HEK293T (cell line): ENCODE results near the gene SLC12A5.

Experiments used
- CTCF ChIA-PET: fragments of 350-600 bp; formaldehyde crosslinking; extraction: SDS; loops from one replicate; lab custom pipeline; 2021; ENCODE audit warnings: antibody characterized with exemption, inconsistent platforms; lab: Yijun Ruan, JAX
- POLR2A ChIA-PET: fragments of 350-600 bp; formaldehyde crosslinking; extraction: SDS; loops from one replicate; lab custom pipeline; 2020; ENCODE audit warnings: antibody characterized with exemption, inconsistent platforms; lab: Yijun Ruan, JAX
- DNase-seq: peaks from one replicate; pipeline ENCODE4 v3.0.0; 2012; ENCODE audit warnings: mixed read lengths; ENCODE audit errors: extremely low spot score
- ARNT ChIP-seq: fragments of 450-650 bp; IDR thresholded peaks from 2 replicates; pipeline ENCODE4 v1.6.1; 2017; ENCODE audit warnings: mild to moderate bottlenecking
- BHLHE40 ChIP-seq: fragments of 450-650 bp; IDR thresholded peaks from 2 replicates; pipeline ENCODE4 v1.6.1; 2016; ENCODE audit warnings: mild to moderate bottlenecking, moderate library complexity, borderline replicate concordance
- CTBP1 ChIP-seq: fragments of 450-650 bp; IDR thresholded peaks from 2 replicates; pipeline ENCODE4 v1.6.1; 2016; ENCODE audit warnings: borderline replicate concordance
- ELF4 ChIP-seq: fragments of 450-650 bp; IDR thresholded peaks from 2 replicates; pipeline ENCODE4 v1.6.1; 2017; ENCODE audit warnings: antibody characterized with exemption
- FOXA1 ChIP-seq: fragments of 450-650 bp; IDR thresholded peaks from 2 replicates; pipeline ENCODE4 v1.6.1; 2016; ENCODE audit warnings: mild to moderate bottlenecking
- FOXK2 ChIP-seq: fragments of 450-650 bp; IDR thresholded peaks from 2 replicates; pipeline ENCODE4 v1.6.1; 2016; ENCODE audit warnings: mild to moderate bottlenecking
- FOXM1 ChIP-seq: fragments of 450-650 bp; IDR thresholded peaks from 2 replicates; pipeline ENCODE4 v1.6.1; 2017; ENCODE audit warnings: mild to moderate bottlenecking, borderline replicate concordance
- HDGF ChIP-seq: fragments of 450-650 bp; IDR thresholded peaks from 2 replicates; pipeline ENCODE4 v1.6.1; 2017; ENCODE audit warnings: antibody characterized with exemption, borderline replicate concordance
- L3MBTL2 ChIP-seq: fragments of 450-650 bp; conservative IDR thresholded peaks from 2 replicates; pipeline ENCODE4 v1.6.1; 2016; ENCODE audit warnings: mild to moderate bottlenecking
- LEF1 ChIP-seq: fragments of 450-650 bp; IDR thresholded peaks from 2 replicates; pipeline ENCODE4 v1.6.1; 2017; ENCODE audit warnings: mild to moderate bottlenecking, borderline replicate concordance
- NFRKB ChIP-seq: fragments of 450-650 bp; IDR thresholded peaks from 2 replicates; pipeline ENCODE4 v1.6.1; 2016; ENCODE audit warnings: mild to moderate bottlenecking, moderate library complexity
- SP1 ChIP-seq: fragments of 450-650 bp; IDR thresholded peaks from 2 replicates; pipeline ENCODE4 v1.6.1; 2017
- SUZ12 ChIP-seq: fragments of 450-650 bp; IDR thresholded peaks from 2 replicates; pipeline ENCODE4 v1.6.1; 2016; ENCODE audit warnings: mild to moderate bottlenecking
- TARDBP ChIP-seq: fragments of 450-650 bp; IDR thresholded peaks from 2 replicates; pipeline ENCODE4 v1.6.1; 2016
- ZNF384 ChIP-seq: fragments of 450-650 bp; IDR thresholded peaks from 2 replicates; pipeline ENCODE4 v1.6.1; 2016
- TF ChIP-seq, protein P1 (sequence below): fragments of 450-650 bp; IDR thresholded peaks from 2 replicates; pipeline ENCODE4 v1.6.1; 2016

Gene SLC12A5

DNA sequence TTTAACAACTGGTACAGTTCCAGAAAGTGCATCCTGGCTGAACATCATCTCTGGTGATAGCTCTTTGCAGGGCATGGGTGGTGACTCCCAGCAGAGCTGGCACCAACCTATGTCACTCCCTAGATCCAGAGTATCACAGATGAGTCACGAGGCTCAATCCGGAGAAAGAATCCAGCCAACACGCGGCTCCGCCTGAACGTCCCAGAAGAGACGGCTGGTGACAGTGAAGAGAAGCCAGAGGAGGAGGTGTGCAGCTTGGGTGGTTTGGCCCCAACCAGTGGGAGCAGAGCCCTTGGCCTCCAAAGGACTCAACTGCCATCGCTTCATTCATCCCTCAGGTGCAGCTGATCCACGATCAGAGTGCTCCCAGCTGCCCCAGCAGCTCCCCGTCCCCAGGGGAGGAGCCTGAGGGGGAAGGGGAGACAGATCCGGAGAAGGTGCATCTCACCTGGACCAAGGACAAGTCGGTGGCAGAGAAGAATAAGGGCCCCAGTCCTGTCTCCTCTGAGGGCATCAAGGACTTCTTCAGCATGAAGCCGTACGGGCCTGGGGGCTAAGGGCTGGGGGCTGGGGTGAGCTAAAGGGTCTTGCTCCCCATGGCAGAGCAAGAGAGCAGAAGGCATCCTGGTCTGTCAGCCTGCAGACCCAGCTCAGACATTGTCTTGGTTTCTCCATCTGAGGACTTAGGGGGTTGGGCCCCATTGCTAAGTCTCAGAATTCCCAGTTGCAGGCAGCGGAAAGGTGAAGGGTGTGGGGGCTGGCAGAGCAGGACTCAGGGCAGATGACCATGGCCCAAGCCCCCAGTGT, 27.2 kb downstream of the SLC12A5 start:
- no peak for TF ChIP-seq FOXA1
- TF ChIP-seq ARNT: no peak
- no peak for TF ChIP-seq SUZ12
- no peak for TF ChIP-seq LEF1
- no peak for TF ChIP-seq SP1
- no peak for TF ChIP-seq BHLHE40
- no peak for TF ChIP-seq TARDBP
- TF ChIP-seq HDGF: no peak
- no peak for TF ChIP-seq FOXK2
- no peak for TF ChIP-seq L3MBTL2
- TF ChIP-seq ZNF384: no peak
- no peak for TF ChIP-seq FOXM1
- TF ChIP-seq NFRKB: no peak
- TF ChIP-seq ELF4: no peak
- ChIA-PET CTCF (interaction anchor here (0.6 kb wide), 2 partner anchors 28 to 39 kb away, joined by 3 to 4 read pairs; no protein-coding TSS in a partner anchor), POLR2A (no interaction called here)
- DNase-seq: no peak

DNA sequence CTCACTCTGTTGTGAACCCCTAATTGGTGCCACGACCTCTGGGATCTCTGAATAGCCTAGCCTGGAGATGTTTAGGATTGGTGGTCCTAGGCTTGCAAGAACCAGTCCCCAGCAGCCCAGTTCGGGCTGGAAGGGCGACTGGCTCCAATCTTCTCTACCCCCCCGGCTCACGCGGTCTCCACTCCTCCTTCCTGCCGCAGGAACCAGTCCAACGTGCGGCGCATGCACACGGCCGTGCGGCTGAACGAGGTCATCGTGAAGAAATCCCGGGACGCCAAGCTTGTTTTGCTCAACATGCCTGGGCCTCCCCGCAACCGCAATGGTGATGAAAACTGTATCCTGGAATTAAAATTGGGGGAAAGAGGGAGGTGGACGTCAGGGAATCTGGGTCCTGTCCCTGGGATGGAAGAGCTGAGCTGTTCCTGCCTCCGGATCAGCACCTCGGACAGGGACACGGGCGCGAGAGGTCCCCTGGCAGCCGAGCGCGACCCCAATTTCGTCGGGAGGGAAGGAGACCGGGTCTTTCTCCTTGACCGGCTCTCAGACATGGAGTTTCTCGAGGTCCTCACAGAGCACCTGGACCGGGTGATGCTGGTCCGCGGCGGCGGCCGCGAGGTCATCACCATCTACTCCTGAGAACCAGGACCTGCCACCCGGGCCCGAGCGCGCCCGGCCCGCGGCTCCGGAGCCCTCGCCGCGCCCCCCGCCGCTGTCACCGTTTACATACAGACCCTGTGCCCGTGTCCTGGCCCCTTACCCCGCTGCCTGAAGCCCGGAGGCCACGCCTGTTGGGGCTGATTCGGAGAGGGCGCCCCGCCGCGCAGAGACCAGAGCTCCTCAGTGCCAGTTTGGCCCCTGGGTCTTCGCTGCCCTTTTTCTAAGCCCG, 28.2 kb downstream of the SLC12A5 start:
- DNase-seq: no peak
- POLR2A ChIA-PET: no interaction called here
- no peak for TF ChIP-seq NFRKB
- CTCF ChIA-PET: interaction anchor here (1.4 kb wide), 1 partner anchor 43 kb away, joined by 3 read pairs; no protein-coding TSS in a partner anchor

DNA sequence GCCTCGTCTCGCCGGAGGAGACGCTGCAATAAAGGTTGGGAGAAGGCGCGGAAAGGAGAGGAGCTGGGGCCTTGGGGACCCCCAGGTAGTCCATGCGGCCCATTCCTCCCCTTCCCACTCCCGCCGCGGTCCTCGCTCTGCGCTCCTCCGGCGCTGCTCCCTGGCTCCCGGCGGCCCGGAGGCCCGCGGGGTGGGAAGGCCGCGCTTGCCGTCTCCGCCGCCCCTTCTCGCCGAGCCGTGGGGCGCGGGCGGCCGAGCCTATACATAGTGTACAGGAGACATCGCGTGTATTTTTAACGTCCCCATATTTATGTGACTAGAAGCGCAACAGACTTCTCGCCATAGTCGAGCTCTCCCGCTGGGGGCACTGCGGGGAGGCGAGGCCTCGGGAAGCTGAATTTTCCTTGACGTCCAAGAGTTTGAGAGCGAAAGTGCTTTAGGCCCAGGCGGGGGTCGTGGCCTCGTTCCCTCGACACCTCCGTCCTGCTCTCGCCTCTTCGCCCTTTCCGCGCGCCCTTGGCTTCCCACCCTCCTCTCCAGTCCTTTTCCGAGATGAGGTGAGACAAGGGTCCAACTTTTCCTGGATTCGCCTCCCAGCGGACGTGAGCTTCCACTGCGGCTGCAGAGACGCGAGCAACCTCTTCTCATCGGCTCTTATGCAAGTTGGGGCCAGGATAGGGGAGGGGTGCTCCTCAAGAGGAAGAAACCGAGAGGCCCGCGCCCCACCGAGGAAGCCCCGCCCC, 29.0 kb downstream of the SLC12A5 start:
- DNase-seq: no peak
- CTCF ChIA-PET: interaction anchor here (1.4 to 1.6 kb wide), 2 partner anchors 26 to 43 kb away, joined by 3 to 4 read pairs; no protein-coding TSS in a partner anchor
- POLR2A ChIA-PET: no interaction called here
- TF ChIP-seq SUZ12 (no peak), FOXA1 (no peak), FOXM1 (no peak), TARDBP (no peak), FOXK2 (no peak), HDGF (no peak), L3MBTL2 (no peak), BHLHE40 (no peak), NFRKB (no peak), ZNF384 (no peak), LEF1 (no peak), CTBP1 (no peak), ELF4 (no peak), SP1 (no peak), ARNT (no peak)
- TF ChIP-seq, protein P1, sequence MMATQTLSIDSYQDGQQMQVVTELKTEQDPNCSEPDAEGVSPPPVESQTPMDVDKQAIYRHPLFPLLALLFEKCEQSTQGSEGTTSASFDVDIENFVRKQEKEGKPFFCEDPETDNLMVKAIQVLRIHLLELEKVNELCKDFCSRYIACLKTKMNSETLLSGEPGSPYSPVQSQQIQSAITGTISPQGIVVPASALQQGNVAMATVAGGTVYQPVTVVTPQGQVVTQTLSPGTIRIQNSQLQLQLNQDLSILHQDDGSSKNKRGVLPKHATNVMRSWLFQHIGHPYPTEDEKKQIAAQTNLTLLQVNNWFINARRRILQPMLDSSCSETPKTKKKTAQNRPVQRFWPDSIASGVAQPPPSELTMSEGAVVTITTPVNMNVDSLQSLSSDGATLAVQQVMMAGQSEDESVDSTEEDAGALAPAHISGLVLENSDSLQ: no peak

DNA sequence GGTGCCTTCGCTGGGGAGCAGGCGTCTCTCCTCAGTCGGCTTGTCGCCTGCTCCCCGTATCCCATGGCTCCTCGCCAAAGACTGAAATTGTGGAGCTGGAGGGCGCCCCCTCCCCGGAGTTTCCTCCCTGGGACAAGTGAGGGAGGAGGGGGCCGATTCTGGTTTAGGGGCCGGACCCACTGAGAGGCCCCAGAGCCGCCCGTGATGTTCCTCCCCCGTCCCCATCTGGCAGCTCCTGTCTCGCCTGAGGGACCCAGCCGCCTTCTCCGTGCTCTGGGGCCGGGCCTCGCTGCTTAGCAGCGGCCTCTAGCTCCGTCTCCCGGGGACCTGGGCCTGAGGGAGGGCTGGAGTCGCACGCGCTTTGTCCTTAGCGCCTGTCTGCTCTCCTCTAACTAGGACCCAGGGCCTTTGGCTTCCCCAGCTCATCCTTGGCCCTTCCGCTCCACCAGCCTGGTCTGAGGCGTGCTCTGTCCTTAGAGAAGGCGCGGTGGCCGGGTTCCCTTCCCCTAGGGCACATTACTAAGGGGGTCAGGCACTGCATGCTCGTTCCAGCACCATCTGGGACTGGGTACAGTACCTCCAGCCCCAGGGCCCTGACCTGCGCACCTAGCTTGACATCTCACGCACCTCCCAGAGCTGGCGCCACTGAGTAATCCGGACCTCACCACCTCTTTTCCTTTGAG, 29.7 kb downstream of the SLC12A5 start:
- POLR2A ChIA-PET: no interaction called here
- CTCF ChIA-PET: interaction anchor here (1.4 to 1.6 kb wide), 2 partner anchors 27 to 44 kb away, joined by 3 to 4 read pairs; no protein-coding TSS in a partner anchor
- TF ChIP-seq, protein P1: no peak
- TF ChIP-seq SP1 (no peak), LEF1 (no peak), SUZ12 (no peak), NFRKB (no peak), ARNT (no peak), HDGF (no peak), FOXM1 (no peak), FOXA1 (no peak), BHLHE40 (no peak), CTBP1 (no peak), ELF4 (no peak), TARDBP (no peak), FOXK2 (no peak), L3MBTL2 (no peak), ZNF384 (no peak)
- no peak for DNase-seq

DNA sequence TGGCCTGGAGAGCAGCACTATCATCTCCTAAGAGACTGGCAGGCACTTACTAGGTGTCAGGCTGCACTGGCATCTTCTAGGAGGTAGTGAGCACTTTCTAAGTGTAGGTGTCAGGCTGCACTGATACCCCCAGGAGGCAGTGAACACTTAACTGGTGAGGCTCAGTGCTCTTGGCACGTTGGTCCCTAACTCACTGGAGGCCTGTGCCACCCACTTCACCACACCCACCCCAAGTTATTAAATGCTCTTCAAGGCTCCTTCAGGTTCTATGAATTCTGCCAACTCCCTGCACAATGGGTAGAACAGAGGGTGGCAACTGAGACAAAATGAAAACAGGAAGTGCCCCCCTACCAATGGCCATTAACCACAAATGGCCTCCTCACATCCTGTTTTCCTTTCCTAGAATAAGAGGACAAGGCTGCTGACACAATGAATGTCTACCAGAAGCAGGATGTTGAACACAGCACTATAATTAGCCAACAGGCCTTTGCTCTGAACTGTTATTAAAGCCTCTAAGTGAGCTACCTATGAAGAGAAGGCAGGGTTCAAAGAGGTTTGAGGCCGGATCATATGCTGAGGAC, 31.4 kb downstream of the SLC12A5 start:
- DNase-seq: no peak
- TF ChIP-seq L3MBTL2 (no peak), CTBP1 (no peak), BHLHE40 (no peak), FOXM1 (no peak), FOXK2 (no peak), SUZ12 (no peak), ARNT (no peak), FOXA1 (no peak), ZNF384 (no peak), TARDBP (no peak), HDGF (no peak), NFRKB (no peak), LEF1 (no peak), ELF4 (no peak), SP1 (no peak)
- TF ChIP-seq, protein P1: no peak
- CTCF ChIA-PET: no interaction called here
- POLR2A ChIA-PET: no interaction called here
